Heart left ventricle (tissue), 13 donors: ENCODE results near the gene RAX2.

Experiments used
- POLR2A ChIP-seq, 2 donors: fragments of 450-650 bp; IDR thresholded peaks; one replicate each; pipeline ENCODE4 v1.6.1; 2017; ENCODE audit warnings: antibody characterized with exemption in 2 of 2, mild to moderate bottlenecking in 2 of 2, moderate library complexity in 2 of 2
- TF ChIP-seq, protein P1 (sequence below), 12 donors: fragments of 200-600 bp; sonication (generic) in 4 of 12; IDR thresholded peaks; one replicate each; pipeline versions ENCODE4 v1.5.0 to v1.8.0; 2018 to 2022; ENCODE audit warnings: antibody characterized with exemption in 12 of 12, mild to moderate bottlenecking in 5 of 12
- donor health status: ischemic (EF 13 %, LVEDD 7.1; RV severe dilation, severe dysfunction).
- donor health status: DM: no; HTN: yes; CAD: no.
- donor health status: DM: no; HTN: no; CAD: no.
- donor health status: ischemic (EF 25% LVEDD 6.9; RV normal size, moderate dysfunction).
- donor health status: ischemic (EF 25% LVEDD 5.7; RV mildly dilated, moderate dysfunction).
- donor health status: ischemic (EF 35%, LVEDD 5.7; RV mildly dilated, moderate dysfunction).
- donor health status: nonischemic (EF 11% LVEDD 7.7; RV severe dilation, severe dysfunction).
- donor health status: DM: yes; HTN: yes; CAD: no.
- donor health status: PGD.
- donor health status: ischemic (EF 29% LVEDD 5.4; RV normal size, mild dysfunction).
- donor health status: nonischemic (EF 23%, LVEDD 6.1; RV moderate dilation, normal function).

DNA sequence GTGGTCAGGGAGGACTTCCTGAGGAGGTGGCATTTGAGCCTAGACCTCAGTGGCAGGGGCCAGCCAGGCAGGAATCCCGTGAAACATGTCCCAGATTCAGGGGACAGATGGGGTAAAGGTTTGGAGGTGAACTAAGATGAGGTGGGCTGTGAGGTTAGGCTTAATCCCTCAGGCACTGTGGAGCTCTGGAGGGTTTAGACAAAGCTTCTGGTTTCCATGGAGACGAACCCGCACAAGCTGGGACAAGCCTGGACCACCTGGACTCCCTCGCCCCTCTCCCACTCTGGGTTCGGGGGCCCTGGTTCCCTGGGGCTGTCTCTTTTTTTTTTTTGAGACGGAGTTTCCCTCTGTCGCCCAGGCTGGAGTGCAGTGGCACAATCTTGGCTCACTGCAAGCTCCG lies 48.1 kb downstream of the RAX2 start:
- TF ChIP-seq, protein P1, sequence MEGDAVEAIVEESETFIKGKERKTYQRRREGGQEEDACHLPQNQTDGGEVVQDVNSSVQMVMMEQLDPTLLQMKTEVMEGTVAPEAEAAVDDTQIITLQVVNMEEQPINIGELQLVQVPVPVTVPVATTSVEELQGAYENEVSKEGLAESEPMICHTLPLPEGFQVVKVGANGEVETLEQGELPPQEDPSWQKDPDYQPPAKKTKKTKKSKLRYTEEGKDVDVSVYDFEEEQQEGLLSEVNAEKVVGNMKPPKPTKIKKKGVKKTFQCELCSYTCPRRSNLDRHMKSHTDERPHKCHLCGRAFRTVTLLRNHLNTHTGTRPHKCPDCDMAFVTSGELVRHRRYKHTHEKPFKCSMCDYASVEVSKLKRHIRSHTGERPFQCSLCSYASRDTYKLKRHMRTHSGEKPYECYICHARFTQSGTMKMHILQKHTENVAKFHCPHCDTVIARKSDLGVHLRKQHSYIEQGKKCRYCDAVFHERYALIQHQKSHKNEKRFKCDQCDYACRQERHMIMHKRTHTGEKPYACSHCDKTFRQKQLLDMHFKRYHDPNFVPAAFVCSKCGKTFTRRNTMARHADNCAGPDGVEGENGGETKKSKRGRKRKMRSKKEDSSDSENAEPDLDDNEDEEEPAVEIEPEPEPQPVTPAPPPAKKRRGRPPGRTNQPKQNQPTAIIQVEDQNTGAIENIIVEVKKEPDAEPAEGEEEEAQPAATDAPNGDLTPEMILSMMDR (IDR thresholded peaks at IDR 0.05), result no peak
- TF ChIP-seq POLR2A (IDR thresholded peaks at IDR 0.05), result no peak
